Measurements from ENCODE around the gene USP6NL. TPM values are rescaled to one million over a fixed set of nuclear protein-coding genes. Genes with fewer than 3 reads are reported as not detected.

Gene USP6NL
- total and polyA plus RNA-seq, 10 of the 15 experiments (the other 5 are each of a cell fraction or from before 2014, with no cell fraction given), result 4.0 to 27.7 (median 18.2) TPM

DNA sequence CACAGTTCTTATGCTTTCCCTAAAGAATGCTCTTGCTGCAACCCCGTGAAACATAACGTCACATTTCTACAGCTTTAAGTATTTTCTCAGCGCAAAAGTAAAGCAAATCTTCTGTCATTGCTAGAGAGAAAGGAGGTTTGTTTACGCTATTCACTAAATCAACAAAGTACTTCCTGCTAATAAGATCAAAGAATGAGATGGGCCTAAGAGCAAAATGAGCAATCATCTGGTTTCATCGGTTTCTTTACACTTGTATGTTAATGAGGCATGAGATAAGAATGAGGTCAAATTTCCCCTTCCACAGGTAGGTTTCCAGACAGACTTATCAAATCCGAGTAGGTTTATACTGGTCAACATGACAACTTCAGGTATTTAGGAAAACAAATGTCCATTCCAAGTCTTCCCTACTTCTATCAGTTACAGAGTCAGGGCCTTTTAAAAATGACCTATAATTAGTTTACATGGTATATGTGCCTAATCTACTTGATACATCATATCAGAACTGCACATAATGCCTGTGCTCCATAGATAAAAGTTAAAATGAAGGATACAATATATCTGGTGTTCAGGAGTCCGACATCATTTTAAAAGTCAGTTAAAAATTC is 8.4 kb downstream of the USP6NL start:
- POLR2A ChIA-PET, result interaction anchor here (1.3 to 1.7 kb wide), 5 partner anchors 8 to 83 kb away, joined by 3 to 8 read pairs (median 3); no protein-coding TSS in a partner anchor
- intact Hi-C loops (cut with micrococcal nuclease; ENCODE audit: unreplicated experiment), result loop anchor here (2.0 to 10.0 kb wide), 2 partner anchors 86 to 438 kb away; no protein-coding TSS in a partner anchor
- H3K4me2 ChIP-seq (ENCODE audit: control insufficient read depth, insufficient read depth), result peak overlapping the region; percentile 64
- TF ChIP-seq CREB1 (IDR thresholded peaks at IDR 0.05; ENCODE audit: low read depth) (peak; percentile 88), IRF4 (IDR thresholded peaks at IDR 0.05; ENCODE audit: low read depth, low read length) (peak; percentile 59; the same call in 1 of the 2 replicates), WRNIP1 (IDR thresholded peaks at IDR 0.05; ENCODE audit: borderline replicate concordance, low read depth, low read length) (no peak), RCOR1 (conservative IDR thresholded peaks at IDR 0.05; ENCODE audit: low read depth, low read length) (0 out of 2 replicates have a peak, but pooled peaks have one; percentile 45), JUNB (IDR thresholded peaks at IDR 0.05) (peak; percentile 76), RUNX3 (IDR thresholded peaks at IDR 0.05; ENCODE audit: low read length) (peak; percentile 75), POU2F2 (IDR thresholded peaks at IDR 0.05; ENCODE audit: borderline replicate concordance, low read depth, low read length) (peak; percentile 81; the same call in 1 of the 3 replicates), RAD21 (IDR thresholded peaks at IDR 0.05; ENCODE audit: insufficient read depth, low read depth, low read length) (no peak), SMAD5 (IDR thresholded peaks at IDR 0.05; ENCODE audit: low read depth) (no peak), TCF12 (IDR thresholded peaks at IDR 0.05; ENCODE audit: low read depth, low read length) (0 out of 2 replicates have a peak, but pooled peaks have one; percentile 36), ESRRA (IDR thresholded peaks at IDR 0.05; ENCODE audit: low read length) (no peak), REST (IDR thresholded peaks at IDR 0.05; ENCODE audit: low read depth, low read length) (no peak), NR2C1 (IDR thresholded peaks at IDR 0.05) (no peak), BCL11A (IDR thresholded peaks at IDR 0.05; ENCODE audit: low read depth, low read length) (peak; percentile 71; the same call in 1 of the 2 replicates), CHD2 (IDR thresholded peaks at IDR 0.05; ENCODE audit: borderline replicate concordance, low read depth, low read length) (peak; percentile 16; the same call in 1 of the 2 replicates), ZNF207 (IDR thresholded peaks at IDR 0.05; ENCODE audit: borderline replicate concordance) (no peak; the same call in 1 of the 2 replicates), ZNF384 (IDR thresholded peaks at IDR 0.05; ENCODE audit: borderline replicate concordance, low read depth, low read length) (no peak), EP300 (IDR thresholded peaks at IDR 0.05; ENCODE audit: borderline replicate concordance in 1 of 2, control insufficient read depth in 1 of 2, low read depth in 2 of 2, low read length in 2 of 2) (peak; percentile 51 to 59; a peak in 2 of 4 replicates), NFIC (IDR thresholded peaks at IDR 0.05; ENCODE audit: low read depth, low read length) (peak; percentile 67; the same call in 1 of the 2 replicates)
- TF ChIP-seq, protein P1, sequence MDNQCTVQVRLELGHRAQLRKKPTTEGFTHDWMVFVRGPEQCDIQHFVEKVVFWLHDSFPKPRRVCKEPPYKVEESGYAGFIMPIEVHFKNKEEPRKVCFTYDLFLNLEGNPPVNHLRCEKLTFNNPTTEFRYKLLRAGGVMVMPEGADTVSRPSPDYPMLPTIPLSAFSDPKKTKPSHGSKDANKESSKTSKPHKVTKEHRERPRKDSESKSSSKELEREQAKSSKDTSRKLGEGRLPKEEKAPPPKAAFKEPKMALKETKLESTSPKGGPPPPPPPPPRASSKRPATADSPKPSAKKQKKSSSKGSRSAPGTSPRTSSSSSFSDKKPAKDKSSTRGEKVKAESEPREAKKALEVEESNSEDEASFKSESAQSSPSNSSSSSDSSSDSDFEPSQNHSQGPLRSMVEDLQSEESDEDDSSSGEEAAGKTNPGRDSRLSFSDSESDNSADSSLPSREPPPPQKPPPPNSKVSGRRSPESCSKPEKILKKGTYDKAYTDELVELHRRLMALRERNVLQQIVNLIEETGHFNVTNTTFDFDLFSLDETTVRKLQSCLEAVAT (IDR thresholded peaks at IDR 0.05), result no peak

More for the DNA sequence above, 8.4 kb downstream of the USP6NL start:
- ChIA-PET CTCF (interaction anchor here (0.6 to 1.4 kb wide), 4 partner anchors 49 to 96 kb away, joined by 3 read pairs; no protein-coding TSS in a partner anchor), RAD21 (ENCODE audit: unreplicated experiment) (interaction anchor here (1.2 to 6.0 kb wide), 5 partner anchors 9 to 78 kb away, joined by 4 to 32 read pairs (median 5); no protein-coding TSS in a partner anchor), SMC1A (ENCODE audit: uncharacterized antibody, unreplicated experiment) (interaction anchor here (1.1 to 4.6 kb wide), 17 partner anchors 9 to 88 kb away, joined by 3 to 26 read pairs (median 5); no protein-coding TSS in a partner anchor)
- Histone ChIP-seq H3K27ac (ENCODE audit: control insufficient read depth, insufficient read depth) (peak overlapping the region; percentile 64), H2AFZ (ENCODE audit: control insufficient read depth, low read depth, low read length) (no peak overlapping the region), H3K4me1 (ENCODE audit: control insufficient read depth, insufficient read depth, low read length) (peaks cover 45% of the 10 kb centered on the region), H3K9ac (ENCODE audit: control insufficient read depth, insufficient read depth, low read length) (peak overlapping the region; percentile 24), H4K20me1 (ENCODE audit: control insufficient read depth, insufficient read depth) (no peaks in the 10 kb centered on the region), H3K36me3 (ENCODE audit: control insufficient read depth in 2 of 2, insufficient read depth in 2 of 2, low read length in 1 of 2) (no peaks in the 10 kb centered on the region), H3K27me3 (replicated peaks in 1 of 2; ENCODE audit: control insufficient read depth in 2 of 2, insufficient read depth in 2 of 2, low read length in 1 of 2) (no peaks in the 10 kb centered on the region), H3K79me2 (ENCODE audit: control insufficient read depth, insufficient read depth, low read length) (peaks cover 99% of the 10 kb centered on the region), H3K9me3 (replicated peaks; ENCODE audit: control insufficient read depth, insufficient read depth, low read length) (no peaks in the 10 kb centered on the region; the same call in 2 of the 3 replicates), H3K4me3 (peak overlapping the region; percentile 54)
- WGBS (ENCODE audit: insufficient coverage, insufficient replicate concordance, low lambda C conversion rate, missing lambda C conversion rate), result 14% methylated on average over 7 of the region's 7 CpGs
- ATAC-seq, result peak; percentile 62
- DNase-seq (ENCODE audit: low read depth, low spot score), result peak; percentile 67
- in situ Hi-C loops (cut with MboI), result no loop called here
- no TSS peak for BruUV-seq (replicated peaks)
- no peak for FAIRE-seq

Data from GM12878 (cell line).